OCI-LY3 (cell line): ENCODE results near the gene SLFNL1.

Source experiments
- H2AFZ ChIP-seq: fragments of 200-600, 300-600 bp; shearing (Covaris generic); 2 replicates; pipeline ENCODE4 v1.6.0; 2014; ENCODE audit warnings: antibody characterized with exemption, low read depth, low read length
- H3K27ac ChIP-seq: fragments of 200-600, 300-600 bp; sonication (generic); 2 replicates; pipeline ENCODE4 v1.5.1; 2014; ENCODE audit warnings: mild to moderate bottlenecking, low read length, moderate library complexity, mixed read lengths
- H3K27me3 ChIP-seq: fragments of 200-600, 300-600 bp; sonication (generic); 2 replicates; pipeline ENCODE4 v1.6.1; 2014; ENCODE audit warnings: low read depth, low read length, mixed read lengths
- H3K36me3 ChIP-seq: fragments of 200-600, 300-600 bp; sonication (generic); replicated peaks from 2 replicates; pipeline ENCODE3; 2014; ENCODE audit warnings: low read depth, low read length, mixed read lengths
- H3K4me1 ChIP-seq: fragments of 300-600, 200-600 bp; sonication (generic); 2 replicates; pipeline ENCODE4 v1.6.1; 2014; ENCODE audit warnings: low read length, mixed read lengths
- H3K4me2 ChIP-seq: fragments of 200-600, 300-600 bp; sonication (generic); 2 replicates; pipeline ENCODE4 v1.6.1; 2014; ENCODE audit warnings: low read length, mixed read lengths
- H3K4me3 ChIP-seq: fragments of 300-600, 200-600 bp; sonication (generic); 2 replicates; pipeline ENCODE4 v1.5.1; 2014; ENCODE audit warnings: antibody characterized with exemption, mild to moderate bottlenecking, low read length, moderate library complexity
- H3K79me2 ChIP-seq: fragments of 300-600, 200-600 bp; shearing (Covaris generic); 2 replicates; pipeline ENCODE4 v1.6.1; 2014; ENCODE audit warnings: mild to moderate bottlenecking, low read length, mixed read lengths
- H3K9ac ChIP-seq: fragments of 300-600, 200-600 bp; shearing (Covaris generic); 2 replicates; pipeline ENCODE4 v1.6.0; 2014; ENCODE audit warnings: mild to moderate bottlenecking, low read length, moderate library complexity
- H3K9me3 ChIP-seq: fragments of 200-600, 300-600 bp; shearing (Covaris generic); 2 replicates; pipeline ENCODE4 v1.6.1; 2014; ENCODE audit warnings: low read length, mixed read lengths; ENCODE audit not compliant: insufficient read depth
- H4K20me1 ChIP-seq: fragments of 200-600, 300-600 bp; sonication (generic); 2 replicates; pipeline ENCODE4 v1.6.1; 2016; ENCODE audit warnings: low read length, mixed read lengths; ENCODE audit not compliant: insufficient read depth
- CTCF ChIP-seq: fragments of 200-600, 300-600 bp; sonication (generic); IDR thresholded peaks from 2 replicates; pipeline ENCODE4 v1.5.1; 2014; ENCODE audit warnings: antibody characterized with exemption, low read length, low read depth
- EZH2phosphoT487 ChIP-seq: fragments of 200-600 bp; shearing (Covaris generic); IDR thresholded peaks from 2 replicates; pipeline ENCODE4 v1.6.1; 2018; ENCODE audit warnings: antibody characterized with exemption, mixed run types, low read depth

The SLFNL1 gene

GRCh38 chr1:41048540-41048939, 27.0 kb upstream of the SLFNL1 start:
- Histone ChIP-seq H4K20me1 (no peaks in the 10 kb centered on the region), H3K4me2 (no peak overlapping the region), H3K9ac (no peak overlapping the region), H3K9me3 (no peaks in the 10 kb centered on the region), H3K27ac (no peak overlapping the region), H3K4me3 (no peak overlapping the region), H3K4me1 (peaks cover 7% of the 10 kb centered on the region), H2AFZ (no peak overlapping the region), H3K79me2 (no peaks in the 10 kb centered on the region), H3K27me3 (no peaks in the 10 kb centered on the region), H3K36me3 (peaks cover 12% of the 10 kb centered on the region)
- TF ChIP-seq CTCF = no peak
- TF ChIP-seq EZH2phosphoT487 = no peak

- Histone ChIP-seq H3K9me3 (no peaks in the 10 kb centered on the region), H3K36me3 (peaks cover 10% of the 10 kb centered on the region), H3K27me3 (no peaks in the 10 kb centered on the region), H3K4me1 (peaks cover 4% of the 10 kb centered on the region), H3K27ac (no peak overlapping the region), H3K79me2 (no peaks in the 10 kb centered on the region), H3K4me2 (no peak overlapping the region), H3K9ac (no peak overlapping the region), H3K4me3 (no peak overlapping the region), H2AFZ (no peak overlapping the region), H4K20me1 (no peaks in the 10 kb centered on the region)
- TF ChIP-seq EZH2phosphoT487 = no peak
Measured at GRCh38 chr1:41046347-41046775, 24.8 kb upstream of the SLFNL1 start.

GRCh38 chr1:41045740-41046139, 24.2 kb upstream of the SLFNL1 start:
- Histone ChIP-seq H3K9ac (no peak overlapping the region), H3K79me2 (no peaks in the 10 kb centered on the region), H3K4me2 (no peak overlapping the region), H3K4me3 (no peak overlapping the region), H3K27ac (no peak overlapping the region), H4K20me1 (no peaks in the 10 kb centered on the region), H3K9me3 (no peaks in the 10 kb centered on the region), H3K36me3 (peaks cover 10% of the 10 kb centered on the region), H3K27me3 (no peaks in the 10 kb centered on the region), H2AFZ (no peak overlapping the region), H3K4me1 (peaks cover 4% of the 10 kb centered on the region)
- TF ChIP-seq EZH2phosphoT487 (no peak), CTCF (no peak)

GRCh38 chr1:41044187-41044586, 22.7 kb upstream of the SLFNL1 start:
- H2AFZ ChIP-seq = no peak overlapping the region
- no peaks in the 10 kb centered on the region for H3K9me3 ChIP-seq
- no peak overlapping the region for H3K9ac ChIP-seq
- TF ChIP-seq CTCF (no peak), EZH2phosphoT487 (no peak)
- H3K27ac ChIP-seq = no peak overlapping the region
- no peak overlapping the region for H3K4me2 ChIP-seq
- H3K27me3 ChIP-seq = no peaks in the 10 kb centered on the region
- H3K79me2 ChIP-seq = no peaks in the 10 kb centered on the region
- H4K20me1 ChIP-seq = no peaks in the 10 kb centered on the region
- peaks cover 4% of the 10 kb centered on the region for H3K4me1 ChIP-seq
- peaks cover 10% of the 10 kb centered on the region for H3K36me3 ChIP-seq
- no peak overlapping the region for H3K4me3 ChIP-seq
